ENCODE results near the gene TNFRSF4.

TNFRSF4 gene

DNA sequence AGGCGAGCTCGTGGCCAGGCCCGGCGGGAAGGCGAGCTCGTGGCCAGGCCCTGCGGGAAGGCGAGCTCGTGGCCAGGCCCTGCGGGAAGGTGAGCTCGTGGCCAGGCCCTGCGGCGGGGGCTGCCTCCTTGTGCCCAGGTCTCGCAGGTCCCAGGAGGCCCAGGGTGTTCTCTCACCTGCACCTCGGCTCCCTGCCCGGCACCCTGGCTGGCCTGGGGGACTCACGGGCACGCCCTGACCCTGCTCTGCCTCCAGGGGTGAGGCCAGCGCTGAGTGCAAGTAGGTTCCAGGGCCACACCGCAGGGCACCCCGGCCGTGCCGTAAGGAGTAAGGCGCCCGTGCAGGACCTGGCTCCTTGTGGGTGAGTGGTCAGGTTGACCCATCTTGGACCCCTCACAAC lies 13.4 kb upstream of the TNFRSF4 start:
- DNase-seq (ENCODE audit: low read depth, low spot score), result no peak
- Histone ChIP-seq H3K36me3 (ENCODE audit: insufficient read depth, low read length) (peaks cover 28% of the 10 kb centered on the region; the same call in 1 of the 2 replicates), H3K4me3 (no peak overlapping the region), H3K9me3 (ENCODE audit: low read depth, low read length) (no peaks in the 10 kb centered on the region), H3K27ac (no peak overlapping the region), H3K9ac (ENCODE audit: insufficient read length) (no peak overlapping the region)
- TF ChIP-seq EZH2 (IDR thresholded peaks at IDR 0.05), result no peak
- no peak for TF ChIP-seq FOXP2 (optimal IDR thresholded peaks at IDR 0.05; ENCODE audit: control extremely low read depth, extremely low read length, insufficient read depth)
- TF ChIP-seq POLR2AphosphoS5 (IDR thresholded peaks at IDR 0.05; ENCODE audit: borderline replicate concordance, low read depth, low read length), result no peak

GRCh38 chr1:1226566-1227362 lies 12.8 kb upstream of the TNFRSF4 start:
- no peaks in the 10 kb centered on the region for H3K9me3 ChIP-seq (ENCODE audit: low read depth, low read length)
- TF ChIP-seq POLR2AphosphoS5 (IDR thresholded peaks at IDR 0.05; ENCODE audit: borderline replicate concordance, low read depth, low read length) (no peak), EZH2 (IDR thresholded peaks at IDR 0.05) (no peak), FOXP2 (optimal IDR thresholded peaks at IDR 0.05; ENCODE audit: control extremely low read depth, extremely low read length, insufficient read depth) (no peak)
- no peak overlapping the region for H3K27ac ChIP-seq
- H3K9ac ChIP-seq (ENCODE audit: insufficient read length), result no peak overlapping the region
- DNase-seq (ENCODE audit: low read depth, low spot score), result no peak
- H3K36me3 ChIP-seq (ENCODE audit: insufficient read depth, low read length), result peaks cover 28% of the 10 kb centered on the region; the same call in 1 of the 2 replicates
- H3K4me3 ChIP-seq, result no peak overlapping the region

DNA sequence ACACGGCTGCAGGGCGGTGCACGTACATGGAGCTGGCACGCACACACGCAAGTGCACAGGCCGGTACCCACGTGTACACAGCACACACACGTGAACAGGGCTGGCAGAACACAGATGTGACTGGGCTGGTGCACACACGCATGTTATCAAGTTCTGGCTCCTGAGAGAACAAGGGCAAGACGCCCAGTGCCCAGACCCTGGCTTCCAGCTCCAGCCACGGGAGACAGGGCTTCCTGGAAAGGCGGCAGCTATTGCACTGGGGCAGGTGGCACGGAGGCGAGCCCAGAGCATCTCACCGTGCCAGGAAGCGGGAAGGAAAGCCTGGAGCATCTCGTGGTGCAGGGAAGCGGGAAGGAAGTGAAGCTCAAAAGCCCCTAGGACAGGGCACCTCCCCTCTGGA lies 12.0 kb upstream of the TNFRSF4 start:
- Histone ChIP-seq H3K27ac (no peak overlapping the region), H3K9ac (ENCODE audit: insufficient read length) (no peak overlapping the region), H3K4me3 (no peak overlapping the region), H3K36me3 (ENCODE audit: insufficient read depth, low read length) (peaks cover 28% of the 10 kb centered on the region; the same call in 1 of the 2 replicates), H3K9me3 (ENCODE audit: low read depth, low read length) (no peaks in the 10 kb centered on the region)
- TF ChIP-seq FOXP2 (optimal IDR thresholded peaks at IDR 0.05; ENCODE audit: control extremely low read depth, extremely low read length, insufficient read depth) (no peak), POLR2AphosphoS5 (IDR thresholded peaks at IDR 0.05; ENCODE audit: borderline replicate concordance, low read depth, low read length) (no peak), EZH2 (IDR thresholded peaks at IDR 0.05) (no peak)
- no peak for DNase-seq (ENCODE audit: low read depth, low spot score)

DNA sequence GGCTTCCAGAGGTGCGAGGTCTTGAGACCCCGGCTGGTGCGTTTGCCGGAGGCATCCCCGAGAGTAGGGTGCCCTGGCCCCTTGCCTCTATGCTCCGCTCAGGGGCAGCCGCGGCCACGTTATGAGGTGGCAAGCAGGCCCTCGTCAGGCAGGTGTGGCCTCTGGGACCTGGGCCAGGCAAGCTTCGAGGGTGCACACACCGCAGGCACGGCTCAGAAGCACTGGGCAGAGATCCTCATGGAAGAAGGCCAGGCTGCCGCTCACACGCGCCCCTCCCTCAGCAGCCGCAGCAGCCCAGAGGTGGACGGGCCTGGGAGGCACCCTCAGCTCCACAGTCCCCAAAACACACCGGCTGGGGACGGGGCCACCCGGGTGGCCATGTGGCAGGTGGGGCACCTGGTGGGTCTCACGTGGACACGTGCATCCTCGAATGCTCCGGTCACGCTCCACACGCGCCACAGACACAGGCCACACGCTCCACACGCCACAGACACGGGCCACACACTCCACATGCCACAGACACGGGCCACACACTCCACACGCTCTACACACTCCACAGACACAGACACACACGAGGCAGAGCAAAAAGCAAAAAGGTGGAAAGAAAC lies 11.4 kb upstream of the TNFRSF4 start:
- TF ChIP-seq EZH2 (IDR thresholded peaks at IDR 0.05) (no peak), FOXP2 (optimal IDR thresholded peaks at IDR 0.05; ENCODE audit: control extremely low read depth, extremely low read length, insufficient read depth) (no peak), POLR2AphosphoS5 (IDR thresholded peaks at IDR 0.05; ENCODE audit: borderline replicate concordance, low read depth, low read length) (no peak)
- H3K36me3 ChIP-seq (ENCODE audit: insufficient read depth, low read length), result peaks cover 28% of the 10 kb centered on the region; the same call in 1 of the 2 replicates
- no peak overlapping the region for H3K9ac ChIP-seq (ENCODE audit: insufficient read length)

GRCh38 chr1:1223891-1224290 lies 9.9 kb upstream of the TNFRSF4 start:
- Histone ChIP-seq H3K4me3 (no peak overlapping the region), H3K9me3 (ENCODE audit: low read depth, low read length) (no peaks in the 10 kb centered on the region), H3K9ac (ENCODE audit: insufficient read length) (no peak overlapping the region), H3K27ac (no peak overlapping the region), H3K36me3 (ENCODE audit: insufficient read depth, low read length) (peaks cover 25% of the 10 kb centered on the region; the same call in 1 of the 2 replicates)
- no peak for DNase-seq (ENCODE audit: low read depth, low spot score)
- TF ChIP-seq EZH2 (IDR thresholded peaks at IDR 0.05), result no peak
- TF ChIP-seq POLR2AphosphoS5 (IDR thresholded peaks at IDR 0.05; ENCODE audit: borderline replicate concordance, low read depth, low read length), result no peak
- no peak for TF ChIP-seq FOXP2 (optimal IDR thresholded peaks at IDR 0.05; ENCODE audit: control extremely low read depth, extremely low read length, insufficient read depth)

More for the DNA sequence above, 11.4 kb upstream of the TNFRSF4 start:
- Histone ChIP-seq H3K4me3 (no peak overlapping the region), H3K9me3 (ENCODE audit: low read depth, low read length) (no peaks in the 10 kb centered on the region), H3K27ac (no peak overlapping the region)
- no peak for DNase-seq (ENCODE audit: low read depth, low spot score)

GRCh38 chr1:1223321-1223720 lies 9.4 kb upstream of the TNFRSF4 start:
- DNase-seq (ENCODE audit: low read depth, low spot score), result no peak
- H3K36me3 ChIP-seq (ENCODE audit: insufficient read depth, low read length), result peaks cover 20% of the 10 kb centered on the region; the same call in 1 of the 2 replicates
- H3K9ac ChIP-seq (ENCODE audit: insufficient read length), result no peak overlapping the region
- no peak for TF ChIP-seq FOXP2 (optimal IDR thresholded peaks at IDR 0.05; ENCODE audit: control extremely low read depth, extremely low read length, insufficient read depth)
- no peak for TF ChIP-seq POLR2AphosphoS5 (IDR thresholded peaks at IDR 0.05; ENCODE audit: borderline replicate concordance, low read depth, low read length)
- TF ChIP-seq EZH2 (IDR thresholded peaks at IDR 0.05), result no peak
- H3K9me3 ChIP-seq (ENCODE audit: low read depth, low read length), result no peaks in the 10 kb centered on the region
- no peak overlapping the region for H3K27ac ChIP-seq
- H3K4me3 ChIP-seq, result no peak overlapping the region

DNA sequence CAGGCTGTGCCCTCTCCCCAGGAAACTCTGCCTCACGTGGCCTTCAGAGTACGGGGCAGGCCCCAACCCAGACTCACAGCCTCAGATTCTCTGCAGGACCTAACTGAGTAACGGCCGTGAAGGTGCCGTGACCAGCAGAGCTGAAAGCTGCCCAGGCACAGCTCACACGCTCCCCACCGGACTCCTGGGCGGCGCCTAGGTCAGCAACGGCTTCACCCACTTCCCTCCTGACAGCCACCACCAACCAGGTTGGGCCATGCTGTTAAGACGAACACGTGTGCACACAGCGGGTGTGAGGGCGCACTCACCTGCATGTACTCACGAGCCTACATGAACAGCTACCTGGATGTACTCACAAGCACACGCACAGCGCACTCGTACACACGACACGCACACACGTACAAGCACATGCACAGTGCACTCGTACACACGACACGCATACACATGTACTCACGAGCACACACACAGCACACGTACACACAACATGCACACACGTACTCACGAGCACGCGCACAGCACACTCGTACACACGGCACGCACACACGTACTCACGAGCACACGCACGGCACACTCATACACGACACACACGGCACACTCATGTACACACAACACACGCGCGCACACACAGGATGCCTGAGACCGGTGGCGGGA lies 8.7 kb upstream of the TNFRSF4 start:
- Histone ChIP-seq H3K9me3 (ENCODE audit: low read depth, low read length) (no peaks in the 10 kb centered on the region), H3K4me3 (no peak overlapping the region), H3K9ac (ENCODE audit: insufficient read length) (no peak overlapping the region), H3K36me3 (ENCODE audit: insufficient read depth, low read length) (peaks cover 13% of the 10 kb centered on the region; the same call in 1 of the 2 replicates), H3K27ac (no peak overlapping the region)
- DNase-seq (ENCODE audit: low read depth, low spot score), result no peak
- TF ChIP-seq EZH2 (IDR thresholded peaks at IDR 0.05) (no peak), POLR2AphosphoS5 (IDR thresholded peaks at IDR 0.05; ENCODE audit: borderline replicate concordance, low read depth, low read length) (no peak), FOXP2 (optimal IDR thresholded peaks at IDR 0.05; ENCODE audit: control extremely low read depth, extremely low read length, insufficient read depth) (no peak)

Data from SK-N-MC (cell line).